OCI-LY7 (cell line): ENCODE data around the gene EGFLAM. TPM values are rescaled to one million over a fixed set of nuclear protein-coding genes. Genes with fewer than 3 reads are reported as not detected.

ENCODE experiments used
- BruUV-seq: library from RNA; stranded (reverse); fragments of 400-500 nt; replicated peaks from 2 replicates; lab custom pipeline; 2021; lab: Mats Ljungman, UMichigan
- CTCF ChIA-PET: fragments of 300-600 bp; sonication (Branson Sonifier 250); formaldehyde crosslinking; loops from one replicate; lab custom pipeline; 2022; ENCODE audit warnings: antibody characterized with exemption; ENCODE audit not compliant: unreplicated experiment; lab: Charles Lee
- POLR2A ChIA-PET: fragments of 300-600 bp; sonication (Branson Sonifier 250); formaldehyde crosslinking; loops from one replicate; lab custom pipeline; 2022; ENCODE audit warnings: antibody characterized with exemption; lab: Charles Lee
- DNase-seq: peaks from one replicate; pipeline ENCODE4 v3.0.0-alpha.2; 2015; ENCODE audit warnings: low spot score
- H2AFZ ChIP-seq: fragments of 200-600 bp; sonication (generic), shearing (Covaris generic); 2 replicates; pipeline ENCODE4 v1.6.1; 2014; ENCODE audit warnings: mild to moderate bottlenecking, antibody characterized with exemption, low read length, moderate library complexity
- H3K27ac ChIP-seq: fragments of 200-600 bp; sonication (generic); 2 replicates; pipeline ENCODE4 v1.5.1; 2014; ENCODE audit warnings: mixed run types, low read depth, mild to moderate bottlenecking, moderate library complexity, low read length, inconsistent platforms; ENCODE audit not compliant: poor library complexity, severe bottlenecking
- H3K36me3 ChIP-seq: fragments of 200-600 bp; sonication (generic); 2 replicates; pipeline ENCODE4 v1.6.1; 2014; ENCODE audit warnings: mild to moderate bottlenecking, antibody characterized with exemption, low read length, moderate library complexity, mixed read lengths; ENCODE audit not compliant: insufficient read depth
- H3K4me1 ChIP-seq: fragments of 200-600 bp; sonication (generic); 2 replicates; pipeline ENCODE4 v1.5.1; 2014; ENCODE audit warnings: mild to moderate bottlenecking, low read length; ENCODE audit not compliant: insufficient read depth, poor library complexity, severe bottlenecking
- H3K4me2 ChIP-seq: fragments of 200-600 bp; sonication (generic); 2 replicates; pipeline ENCODE4 v1.6.1; 2014; ENCODE audit warnings: mild to moderate bottlenecking, low read length
- H3K4me3 ChIP-seq: fragments of 200-600 bp; sonication (generic); 2 replicates; pipeline ENCODE4 v1.5.1; 2014; ENCODE audit warnings: mild to moderate bottlenecking, low read depth, low read length; ENCODE audit not compliant: poor library complexity, severe bottlenecking
- H3K79me2 ChIP-seq: fragments of 200-600 bp; sonication (generic); 2 replicates; pipeline ENCODE4 v1.6.1; 2016; ENCODE audit warnings: low read depth, mild to moderate bottlenecking, low read length, moderate library complexity, mixed read lengths; ENCODE audit not compliant: insufficient read depth
- H3K9me2 ChIP-seq: fragments of 200-600 bp; sonication (generic); 2 replicates; pipeline ENCODE4 v1.6.1; 2016; ENCODE audit warnings: mild to moderate bottlenecking, low read length, mixed read lengths; ENCODE audit not compliant: insufficient read depth
- H3K9me3 ChIP-seq: fragments of 200-600 bp; sonication (generic); 2 replicates; pipeline ENCODE4 v1.6.1; 2014; ENCODE audit warnings: mild to moderate bottlenecking, mixed run types, low read length, mixed read lengths
- H4K20me1 ChIP-seq: fragments of 200-600 bp; sonication (generic); 2 replicates; pipeline ENCODE4 v1.6.1; 2014; ENCODE audit warnings: mild to moderate bottlenecking, antibody characterized with exemption, low read length, moderate library complexity, mixed read lengths; ENCODE audit not compliant: insufficient read depth
- EZH2phosphoT487 ChIP-seq: fragments of 200-600 bp; sonication (generic); IDR thresholded peaks from 2 replicates; pipeline ENCODE4 v1.6.1; 2018; ENCODE audit warnings: low read depth, borderline replicate concordance, mild to moderate bottlenecking, mixed run types, antibody characterized with exemption, low read length, moderate library complexity, mixed read lengths
- intact Hi-C: fragments of 100-400 bp; cut with micrococcal nuclease; formaldehyde crosslinking; loops from one replicate; pipeline ENCODE4 v1.10.0; 2022; ENCODE audit not compliant: unreplicated experiment
- total RNA-seq, 2 experiments: library from RNA; depleted of rRNA in 1 of 2; stranded (reverse); fragments of >200 nt in 1 of 2; shearing (Covaris generic) in 1 of 2; gene quantifications; 2 replicates each; pipeline ENCODE4 v1.2.3, GENCODE V29; 2014 to 2022
- TF ChIP-seq, protein P1 (sequence below): fragments of 200-600 bp; sonication (generic); conservative IDR thresholded peaks from 2 replicates; pipeline ENCODE4 v1.5.1; 2014; ENCODE audit warnings: mild to moderate bottlenecking, antibody characterized with exemption, low read length, moderate library complexity, mixed read lengths

The EGFLAM gene
- total RNA-seq, 2 experiments from 2014 or later = not detected

DNA sequence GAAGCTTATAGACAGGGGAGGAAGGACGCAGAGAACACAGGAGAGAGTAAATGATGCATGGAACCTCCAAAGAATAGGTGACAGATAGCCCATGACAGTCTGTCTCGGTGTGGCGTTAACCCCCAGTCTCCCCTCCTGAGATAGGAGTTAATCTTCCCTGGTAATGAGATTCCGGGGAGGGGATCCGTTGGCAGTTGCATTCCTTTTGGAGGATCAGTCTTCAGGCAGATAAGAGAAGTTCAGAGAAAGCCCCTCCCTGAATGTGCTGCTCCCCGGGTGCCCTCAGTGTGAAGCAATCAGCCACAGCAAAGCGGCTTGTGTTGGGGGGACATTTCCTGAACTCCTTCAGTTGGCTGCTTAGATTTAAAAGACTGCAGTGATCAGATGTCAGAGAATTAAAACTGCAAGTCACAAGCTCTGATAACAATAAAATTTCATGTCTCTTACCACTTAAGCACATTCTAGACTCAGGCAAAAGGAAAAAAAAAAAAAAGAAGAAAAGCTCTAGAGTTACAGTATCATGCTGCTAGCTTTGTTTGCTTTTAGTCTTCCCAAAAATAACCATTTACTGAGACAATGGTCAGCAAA, 121.1 kb downstream of the EGFLAM start:
- Histone ChIP-seq H3K36me3 (no peaks in the 10 kb centered on the region), H3K9me2 (no peaks in the 10 kb centered on the region), H4K20me1 (no peaks in the 10 kb centered on the region), H2AFZ (no peak overlapping the region), H3K27ac (no peak overlapping the region), H3K4me2 (no peak overlapping the region), H3K4me3 (no peak overlapping the region), H3K9me3 (no peaks in the 10 kb centered on the region), H3K4me1 (no peaks in the 10 kb centered on the region), H3K79me2 (no peaks in the 10 kb centered on the region)
- CTCF ChIA-PET = no interaction called here
- TF ChIP-seq EZH2phosphoT487 = no peak
- TF ChIP-seq, protein P1, sequence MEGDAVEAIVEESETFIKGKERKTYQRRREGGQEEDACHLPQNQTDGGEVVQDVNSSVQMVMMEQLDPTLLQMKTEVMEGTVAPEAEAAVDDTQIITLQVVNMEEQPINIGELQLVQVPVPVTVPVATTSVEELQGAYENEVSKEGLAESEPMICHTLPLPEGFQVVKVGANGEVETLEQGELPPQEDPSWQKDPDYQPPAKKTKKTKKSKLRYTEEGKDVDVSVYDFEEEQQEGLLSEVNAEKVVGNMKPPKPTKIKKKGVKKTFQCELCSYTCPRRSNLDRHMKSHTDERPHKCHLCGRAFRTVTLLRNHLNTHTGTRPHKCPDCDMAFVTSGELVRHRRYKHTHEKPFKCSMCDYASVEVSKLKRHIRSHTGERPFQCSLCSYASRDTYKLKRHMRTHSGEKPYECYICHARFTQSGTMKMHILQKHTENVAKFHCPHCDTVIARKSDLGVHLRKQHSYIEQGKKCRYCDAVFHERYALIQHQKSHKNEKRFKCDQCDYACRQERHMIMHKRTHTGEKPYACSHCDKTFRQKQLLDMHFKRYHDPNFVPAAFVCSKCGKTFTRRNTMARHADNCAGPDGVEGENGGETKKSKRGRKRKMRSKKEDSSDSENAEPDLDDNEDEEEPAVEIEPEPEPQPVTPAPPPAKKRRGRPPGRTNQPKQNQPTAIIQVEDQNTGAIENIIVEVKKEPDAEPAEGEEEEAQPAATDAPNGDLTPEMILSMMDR = no peak
- no TSS peak for BruUV-seq
- POLR2A ChIA-PET = interaction anchor here (0.6 kb wide), 1 partner anchor 474 kb away, joined by 4 read pairs; no protein-coding TSS in a partner anchor
- DNase-seq = no peak
- intact Hi-C loops = no loop called here

DNA sequence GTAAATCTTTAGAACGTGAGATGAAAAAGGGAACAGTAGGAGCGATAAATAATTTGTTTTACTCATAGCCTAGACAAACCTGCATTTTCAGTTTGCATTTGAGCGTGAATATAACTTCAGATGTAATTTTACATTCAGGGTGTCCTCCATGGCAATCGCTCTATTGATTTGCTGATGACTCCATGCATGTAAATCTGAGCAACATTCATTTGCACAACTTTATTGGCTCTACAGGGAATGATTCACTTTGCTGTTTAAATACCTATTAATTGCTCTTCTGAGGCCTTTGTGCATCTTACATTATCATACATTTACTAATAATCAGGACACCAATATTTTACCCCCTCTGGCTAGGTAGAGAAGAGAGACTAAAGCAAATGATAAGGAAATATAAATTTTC, 122.2 kb downstream of the EGFLAM start:
- POLR2A ChIA-PET = no interaction called here
- H3K4me2 ChIP-seq = no peak overlapping the region
- no peaks in the 10 kb centered on the region for H3K4me1 ChIP-seq
- no peaks in the 10 kb centered on the region for H3K9me2 ChIP-seq
- no peaks in the 10 kb centered on the region for H3K79me2 ChIP-seq
- no peak for DNase-seq
- no peak overlapping the region for H3K4me3 ChIP-seq
- no peaks in the 10 kb centered on the region for H3K9me3 ChIP-seq
- no peak overlapping the region for H2AFZ ChIP-seq
- no peaks in the 10 kb centered on the region for H4K20me1 ChIP-seq
- BruUV-seq = no TSS peak
- no peak for TF ChIP-seq EZH2phosphoT487
- TF ChIP-seq, protein P1 = no peak
- H3K27ac ChIP-seq = no peak overlapping the region
- H3K36me3 ChIP-seq = no peaks in the 10 kb centered on the region
- intact Hi-C loops = loop anchor here (5.0 kb wide), 1 partner anchor 427 kb away; no protein-coding TSS in a partner anchor
- CTCF ChIA-PET = no interaction called here

DNA sequence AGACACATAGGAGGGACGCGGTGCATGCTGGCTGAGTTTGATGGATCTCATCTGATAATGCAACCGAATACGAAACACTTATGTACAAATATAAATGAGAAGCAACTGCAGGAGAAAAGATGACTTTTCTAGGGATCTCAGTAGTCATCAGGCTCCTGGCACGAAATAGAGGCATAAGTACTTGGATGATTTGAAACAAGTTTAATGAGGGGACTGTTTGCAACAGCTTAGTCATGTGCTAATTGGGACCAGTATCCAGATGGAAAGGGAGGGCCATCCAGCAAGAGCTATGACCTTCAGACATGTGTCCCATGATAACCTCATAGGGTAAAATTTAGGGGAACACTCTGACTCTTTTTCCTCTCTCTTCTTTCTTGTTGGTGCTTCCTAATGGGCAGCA, 123.0 kb downstream of the EGFLAM start:
- Histone ChIP-seq H3K9me3 (no peaks in the 10 kb centered on the region), H3K36me3 (no peaks in the 10 kb centered on the region), H4K20me1 (no peaks in the 10 kb centered on the region), H3K4me3 (no peak overlapping the region), H3K27ac (no peak overlapping the region), H3K79me2 (no peaks in the 10 kb centered on the region), H3K4me2 (no peak overlapping the region), H3K4me1 (no peaks in the 10 kb centered on the region), H2AFZ (no peak overlapping the region), H3K9me2 (no peaks in the 10 kb centered on the region)
- no TSS peak for BruUV-seq
- CTCF ChIA-PET = no interaction called here
- TF ChIP-seq, protein P1 = no peak
- TF ChIP-seq EZH2phosphoT487 = no peak
- intact Hi-C loops = loop anchor here (5.0 kb wide), 1 partner anchor 426 kb away; no protein-coding TSS in a partner anchor
- DNase-seq = no peak
- POLR2A ChIA-PET = no interaction called here
